NCI-H2081 treated with DMSO at 0.1 percent for 48 hours (cell line): ENCODE results near the gene TFCP2L1.
"Not testable (repeated sequence)": the region's sequence is repeated elsewhere in the genome, so short reads cannot be mapped to it uniquely, and the experiment has no call there.

Source experiments
- DNase-seq: peaks from one replicate; lab custom pipeline; 2025; lab: John Stamatoyannopoulos, UW

The TFCP2L1 gene

DNA sequence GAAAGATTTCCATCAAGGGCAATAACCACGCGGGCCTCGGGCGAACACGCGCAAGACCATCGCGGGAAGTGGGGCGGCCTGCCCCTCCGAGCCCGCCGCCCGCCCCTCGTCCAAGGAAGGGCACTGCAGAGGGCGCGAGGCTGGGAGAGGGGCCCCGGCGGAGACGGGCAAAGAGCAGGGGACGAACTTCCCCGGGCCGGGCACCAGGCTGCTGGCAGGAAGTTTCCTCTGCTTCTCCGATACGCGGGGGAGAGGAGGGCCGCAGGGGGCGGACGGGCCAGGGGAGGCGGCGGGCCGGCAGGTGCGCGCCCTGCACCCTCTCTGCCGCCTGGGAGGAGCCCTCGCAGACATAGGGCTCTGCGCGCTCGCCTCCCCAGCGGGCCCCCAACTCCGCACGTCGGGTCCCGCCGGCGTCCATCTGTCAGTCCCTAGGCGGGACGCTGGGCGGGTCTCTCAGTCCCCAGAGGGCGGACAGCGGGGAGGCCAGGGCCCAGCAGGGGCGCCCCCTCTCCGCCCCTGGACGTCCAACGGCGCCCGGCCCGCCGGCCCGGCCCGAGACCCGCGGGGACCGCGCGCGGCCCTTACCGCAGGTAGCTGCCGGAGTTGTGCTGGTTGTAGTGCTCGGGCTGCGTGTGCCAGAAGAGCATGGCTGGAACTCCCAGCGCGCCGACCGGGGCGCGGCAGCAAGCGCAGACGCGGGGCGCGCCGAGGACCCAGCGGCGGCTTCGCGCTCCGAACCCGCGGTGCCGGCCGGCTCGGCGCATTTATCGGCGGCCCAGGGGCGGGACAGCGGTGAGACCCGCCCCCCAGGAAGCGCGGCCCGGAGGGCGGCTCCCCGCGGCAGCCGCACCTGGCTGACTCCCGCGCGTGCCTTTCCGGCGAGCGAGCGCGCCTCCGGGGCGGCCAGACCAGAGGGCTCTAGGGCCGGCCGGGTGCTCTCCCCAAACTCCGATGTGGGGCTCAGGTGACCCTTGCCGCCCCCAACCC is at the start of gene TFCP2L1:
Gene TFCP2L1, minus strand, starts transcription at position 740 of the 987 bp plus-strand sequence. Its CDS starts 93 bp downstream, at position 647.
- DNase-seq, result no peak

- DNase-seq, result no peak
These were observed 49.0 kb upstream of the TFCP2L1 start for GRCh38 chr2:121333834-121334558.

- no peak for DNase-seq
These were observed 48.2 kb upstream of the TFCP2L1 start for GRCh38 chr2:121333231-121333630.

GRCh38 chr2:121331324-121331723 is 46.3 kb upstream of the TFCP2L1 start:
- not testable (repeated sequence) for DNase-seq

- DNase-seq, result no peak
These were observed 45.9 kb upstream of the TFCP2L1 start for GRCh38 chr2:121330921-121331320.

DNA sequence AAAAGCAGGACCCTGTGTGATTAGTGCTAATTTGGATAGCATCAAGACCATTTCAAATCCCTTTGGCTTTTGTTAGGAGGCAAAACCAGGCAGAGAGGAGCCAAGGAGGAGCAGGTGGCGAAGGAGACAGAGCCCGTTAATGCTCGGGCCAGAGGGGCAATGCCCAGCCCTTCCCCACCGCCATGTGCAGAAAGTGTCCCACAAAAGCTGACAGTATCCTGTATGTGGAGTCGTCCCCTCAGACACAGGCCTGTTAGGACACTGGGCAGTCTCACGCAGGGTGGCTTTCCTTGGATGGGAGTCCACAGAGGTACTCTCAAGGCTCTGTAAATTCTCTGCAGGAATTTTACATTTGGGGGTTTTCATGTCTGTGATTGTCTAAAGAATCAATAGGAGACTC is 44.8 kb upstream of the TFCP2L1 start:
- DNase-seq, result no peak

GRCh38 chr2:121326628-121327027 is 41.6 kb upstream of the TFCP2L1 start:
- DNase-seq, result no peak

DNA sequence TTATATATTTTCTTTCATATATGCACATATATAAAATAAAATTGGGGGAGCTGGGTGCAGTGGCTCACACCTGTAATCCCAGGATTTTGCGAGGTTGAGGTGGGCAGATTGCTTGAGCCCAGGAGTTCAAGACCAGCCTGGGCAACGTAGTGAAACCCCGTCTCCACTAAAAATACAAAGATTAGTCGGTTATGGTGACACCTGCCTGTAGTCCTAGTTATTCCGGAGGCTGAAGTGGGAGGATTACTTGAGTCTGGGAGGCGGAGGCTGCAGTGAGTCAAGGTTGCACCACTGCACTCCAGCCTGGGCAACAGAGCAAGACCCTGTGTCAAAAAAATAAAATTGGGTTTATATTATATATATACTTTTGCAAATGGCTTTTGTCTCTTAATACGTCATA is 39.6 kb upstream of the TFCP2L1 start:
- no peak for DNase-seq

GRCh38 chr2:121321476-121321875 is 36.5 kb upstream of the TFCP2L1 start:
- no peak for DNase-seq

- no peak for DNase-seq
These were observed 34.9 kb upstream of the TFCP2L1 start for GRCh38 chr2:121319941-121320340.

DNA sequence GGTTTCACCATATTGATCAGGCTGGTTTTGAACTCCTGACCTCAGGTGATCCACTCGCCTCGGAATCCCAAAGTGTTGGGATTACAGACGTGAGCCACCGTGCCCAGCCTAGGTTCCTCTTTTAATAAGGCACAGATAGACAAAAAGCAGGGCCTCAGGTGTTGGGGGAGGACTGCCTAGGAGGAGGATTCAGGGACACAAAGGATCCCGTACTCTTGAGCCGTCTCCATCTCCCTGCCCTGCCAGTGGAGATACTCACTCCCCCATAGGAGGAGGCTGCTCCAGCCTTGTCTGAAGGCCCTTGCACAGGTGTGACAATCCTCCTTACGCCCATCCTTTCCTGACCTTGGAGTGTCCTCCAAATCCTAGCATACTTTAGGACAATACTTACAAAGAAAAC is 32.0 kb upstream of the TFCP2L1 start:
- DNase-seq, result no peak

- not testable (repeated sequence) for DNase-seq
These were observed 28.7 kb upstream of the TFCP2L1 start for GRCh38 chr2:121313701-121314100.

DNA sequence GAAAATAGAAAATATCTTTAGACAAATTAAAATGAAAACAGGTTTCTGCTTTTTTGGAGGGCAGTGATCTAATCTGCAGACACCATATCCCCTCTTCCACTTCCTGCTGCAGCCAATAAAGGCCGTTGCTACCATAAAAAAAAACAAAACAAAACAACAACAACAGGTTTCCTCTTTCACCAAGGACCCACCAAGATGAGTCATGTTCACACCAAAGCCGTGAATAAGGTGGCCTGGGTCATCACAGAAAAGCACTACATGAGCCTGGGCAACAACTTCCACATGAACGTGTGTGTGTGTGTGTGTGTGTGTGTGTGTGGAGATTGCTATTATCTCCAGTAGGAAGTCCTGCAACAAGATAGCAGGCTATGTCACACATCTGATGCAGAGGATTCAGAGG is 24.8 kb upstream of the TFCP2L1 start:
- no peak for DNase-seq

DNA sequence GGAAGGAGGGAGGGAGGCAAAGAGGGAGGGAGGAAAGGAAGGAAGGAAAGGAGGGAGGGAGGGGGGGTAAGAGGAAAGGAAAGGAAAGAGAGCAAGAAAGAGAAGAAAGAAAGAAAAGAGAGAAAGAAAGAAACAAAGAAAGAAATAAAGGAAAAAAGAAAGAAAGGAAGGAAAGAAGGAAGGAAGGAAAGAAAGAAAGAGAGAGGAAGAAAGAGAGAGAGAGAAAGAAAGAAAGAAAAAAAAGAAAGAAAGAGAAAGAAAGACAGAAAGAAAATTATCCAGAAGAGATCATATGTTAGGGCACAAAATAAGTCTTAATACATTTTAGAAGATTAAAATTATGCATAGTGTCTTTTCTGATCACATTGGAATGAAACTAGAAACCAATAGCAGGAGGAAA is 24.3 kb upstream of the TFCP2L1 start:
- no peak for DNase-seq

DNA sequence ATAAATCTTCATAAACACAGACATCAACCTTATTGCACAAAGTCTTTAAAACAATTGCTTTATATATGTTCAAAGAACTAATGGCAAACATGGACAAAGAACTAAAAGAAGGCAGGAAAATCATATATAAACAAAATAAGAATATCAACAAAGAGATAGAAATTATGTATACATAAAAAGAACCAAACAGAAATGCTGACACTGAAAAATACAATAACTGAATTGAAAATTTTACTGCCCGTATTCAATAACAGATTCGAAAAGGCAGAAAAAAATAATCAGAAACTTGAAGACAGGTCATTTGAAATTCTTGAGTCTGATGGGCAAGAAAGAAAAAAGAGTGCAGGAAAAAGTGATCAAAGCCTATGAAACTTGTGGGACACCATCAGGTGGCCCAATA is 22.0 kb upstream of the TFCP2L1 start:
- DNase-seq, result no peak

DNA sequence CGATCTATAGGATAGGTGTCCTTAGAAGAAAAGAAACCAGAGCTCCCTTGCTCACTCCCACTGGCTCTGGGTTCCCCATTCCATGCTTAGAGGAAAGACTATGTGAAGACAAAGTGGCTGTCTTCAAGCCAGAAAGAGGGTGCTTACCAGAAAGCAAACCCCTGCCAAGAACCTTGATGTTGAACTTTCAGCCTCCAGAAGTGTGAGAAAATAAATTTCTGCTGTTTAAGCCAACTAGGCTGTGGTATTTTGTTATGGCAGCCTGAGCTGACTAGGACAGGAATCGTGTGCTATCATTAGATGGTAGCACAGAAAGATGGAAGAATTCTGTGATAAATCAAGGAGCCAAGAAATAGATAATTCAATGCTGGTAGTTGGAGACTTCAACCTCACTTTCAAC is 19.9 kb upstream of the TFCP2L1 start:
- DNase-seq, result no peak

DNA sequence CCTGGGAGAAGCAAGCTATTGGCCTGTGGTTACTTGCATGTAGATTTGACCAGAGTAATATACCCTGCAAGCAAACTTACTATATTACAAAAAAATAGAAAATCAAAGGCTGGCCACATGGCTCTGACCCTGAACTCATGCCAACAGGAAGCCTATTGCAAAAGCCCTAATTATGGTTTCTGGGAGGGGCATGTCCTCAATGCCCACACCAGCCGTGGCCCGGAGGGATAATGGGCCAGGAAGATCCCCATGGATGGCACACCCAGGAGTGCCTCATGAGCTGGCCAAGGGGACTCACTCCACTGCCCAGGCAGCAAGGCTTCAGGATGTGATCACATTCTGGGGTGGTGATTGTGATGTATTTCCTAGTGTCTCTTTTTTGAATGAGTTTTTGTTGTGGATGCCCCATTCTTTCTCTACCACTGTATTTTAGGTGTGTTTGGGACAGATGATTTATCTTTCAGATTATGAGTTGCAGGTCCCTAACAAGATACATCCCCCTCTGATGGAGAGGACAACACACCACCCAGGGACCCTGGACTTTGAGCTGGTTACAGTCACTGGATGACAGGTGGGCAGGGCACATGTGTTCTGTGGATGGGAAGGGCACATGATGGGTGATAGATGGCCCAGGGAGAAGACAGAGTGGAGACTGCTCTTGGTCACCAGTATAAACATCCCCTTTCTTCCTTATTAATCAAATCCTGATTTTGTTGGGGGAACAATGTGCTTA is 18.7 kb upstream of the TFCP2L1 start:
- DNase-seq, result no peak

DNA sequence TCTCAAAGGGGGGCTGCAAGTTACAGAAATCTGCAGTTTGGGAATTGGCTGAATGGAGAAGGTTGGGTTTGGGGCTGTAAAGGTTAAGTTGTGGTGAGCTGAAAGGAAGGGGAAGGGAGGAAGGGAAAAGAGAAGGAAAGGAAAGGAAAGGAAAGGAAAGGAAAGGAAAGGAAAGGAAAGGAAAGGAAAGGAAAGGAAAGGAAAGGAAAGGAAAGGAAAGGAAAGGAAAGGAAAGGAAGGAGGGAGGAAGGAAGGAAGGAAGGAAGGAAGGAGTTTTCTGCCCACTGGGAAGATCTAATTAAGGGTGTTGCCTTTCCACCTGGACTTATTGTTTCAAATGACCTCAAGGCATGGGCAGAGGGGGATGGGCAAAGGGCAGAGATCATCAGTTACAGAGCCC is 16.2 kb upstream of the TFCP2L1 start:
- not testable (repeated sequence) for DNase-seq

- no peak for DNase-seq
These were observed 13.5 kb upstream of the TFCP2L1 start for GRCh38 chr2:121298476-121298875.

- not testable (repeated sequence) for DNase-seq
These were observed 12.9 kb upstream of the TFCP2L1 start for GRCh38 chr2:121297866-121298265.

- no peak for DNase-seq
These were observed 12.3 kb upstream of the TFCP2L1 start for GRCh38 chr2:121297217-121297830.
